Measurements from ENCODE around the gene LIN52. TPM values are rescaled to one million over a fixed set of nuclear protein-coding genes. Genes with fewer than 3 reads are reported as not detected.

LIN52 gene
- total RNA-seq, 2 experiments from 2014 or later, result 13.0 to 14.7 TPM

DNA sequence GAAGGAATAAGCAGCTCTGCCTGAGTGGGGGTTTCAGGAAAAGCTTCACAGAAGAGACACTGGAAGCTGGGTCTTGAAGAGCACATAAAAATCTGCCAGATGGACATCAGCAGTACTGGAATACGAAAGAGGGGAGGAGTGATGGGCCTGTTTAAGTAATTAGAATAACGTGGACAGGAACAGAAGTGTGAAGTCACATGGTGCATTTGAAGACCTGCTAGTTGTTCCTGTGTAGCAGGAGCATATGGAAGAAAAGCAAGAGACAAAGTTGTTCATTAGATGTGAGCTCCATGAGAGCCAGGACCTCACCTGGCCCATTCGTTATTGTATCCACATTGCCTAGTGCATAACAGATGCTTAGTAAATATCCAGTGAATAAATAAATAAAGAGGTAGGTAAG is 85.2 kb downstream of the LIN52 start:
- no peaks in the 10 kb centered on the region for H3K4me1 Mint-ChIP-seq
- no peak for DNase-seq
- no peak overlapping the region for H3K27ac Mint-ChIP-seq
- H3K9me3 Mint-ChIP-seq, result no peaks in the 10 kb centered on the region
- peaks cover 2% of the 10 kb centered on the region for H3K36me3 Mint-ChIP-seq (ENCODE audit: low read depth)
- H3K27me3 Mint-ChIP-seq, result no peaks in the 10 kb centered on the region
- ChIA-PET POLR2A (no interaction called here), CTCF (no interaction called here)
- no peak overlapping the region for H3K4me3 Mint-ChIP-seq

DNA sequence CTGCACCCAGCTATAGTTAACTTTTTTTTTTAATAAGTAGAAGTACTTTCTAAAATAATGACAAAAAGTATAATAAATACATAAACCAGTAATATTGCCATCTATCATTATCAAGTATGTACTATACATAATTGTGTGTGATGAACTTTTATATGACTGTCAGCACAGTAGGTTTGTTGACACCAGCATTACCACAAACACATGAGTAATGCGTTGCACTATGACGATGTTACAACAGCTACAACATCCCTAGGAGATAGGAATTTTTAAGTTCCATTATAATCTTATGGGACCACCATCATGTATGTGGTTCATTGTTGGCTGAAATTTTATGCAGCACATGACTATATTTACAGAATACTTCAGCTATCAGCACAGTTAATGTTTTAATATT is 91.6 kb downstream of the LIN52 start:
- no peaks in the 10 kb centered on the region for H3K4me1 Mint-ChIP-seq
- DNase-seq, result no peak
- H3K4me3 Mint-ChIP-seq, result no peak overlapping the region
- no peaks in the 10 kb centered on the region for H3K9me3 Mint-ChIP-seq
- no peaks in the 10 kb centered on the region for H3K36me3 Mint-ChIP-seq (ENCODE audit: low read depth)
- ChIA-PET POLR2A (interaction anchor here (0.6 kb wide), 1 partner anchor 170 kb away, joined by 3 read pairs; no protein-coding TSS in a partner anchor), CTCF (no interaction called here)
- H3K27ac Mint-ChIP-seq, result no peak overlapping the region
- no peaks in the 10 kb centered on the region for H3K27me3 Mint-ChIP-seq

- H3K27me3 Mint-ChIP-seq, result no peaks in the 10 kb centered on the region
- H3K4me3 Mint-ChIP-seq, result no peak overlapping the region
- H3K9me3 Mint-ChIP-seq, result no peaks in the 10 kb centered on the region
- H3K36me3 Mint-ChIP-seq (ENCODE audit: low read depth), result no peaks in the 10 kb centered on the region
- ChIA-PET POLR2A (no interaction called here), CTCF (no interaction called here)
- H3K4me1 Mint-ChIP-seq, result no peaks in the 10 kb centered on the region
- no peak overlapping the region for H3K27ac Mint-ChIP-seq
- no peak for DNase-seq
Observed at GRCh38 chr14:74179856-74180255, 95.1 kb downstream of the LIN52 start.

GRCh38 chr14:74190927-74191575 is 106.3 kb downstream of the LIN52 start:
- ChIA-PET POLR2A (no interaction called here), CTCF (interaction anchor here (1.3 kb wide), 1 partner anchor 13 kb away, joined by 4 read pairs; no protein-coding TSS in a partner anchor)
- Mint-ChIP-seq H3K4me3 (no peak overlapping the region), H3K36me3 (ENCODE audit: low read depth) (no peaks in the 10 kb centered on the region), H3K27me3 (no peaks in the 10 kb centered on the region), H3K27ac (no peak overlapping the region), H3K4me1 (no peaks in the 10 kb centered on the region), H3K9me3 (no peaks in the 10 kb centered on the region)
- no peak for DNase-seq

GRCh38 chr14:74194506-74195274 is 109.9 kb downstream of the LIN52 start:
- POLR2A ChIA-PET, result no interaction called here
- CTCF ChIA-PET, result no interaction called here
- no peaks in the 10 kb centered on the region for H3K36me3 Mint-ChIP-seq (ENCODE audit: low read depth)
- no peak for DNase-seq
- H3K27me3 Mint-ChIP-seq, result no peaks in the 10 kb centered on the region
- no peak overlapping the region for H3K4me3 Mint-ChIP-seq
- no peaks in the 10 kb centered on the region for H3K9me3 Mint-ChIP-seq
- H3K4me1 Mint-ChIP-seq, result no peaks in the 10 kb centered on the region
- no peak overlapping the region for H3K27ac Mint-ChIP-seq

GRCh38 chr14:74195623-74196022 is 110.9 kb downstream of the LIN52 start:
- no peak for DNase-seq
- Mint-ChIP-seq H3K4me3 (no peak overlapping the region), H3K9me3 (no peaks in the 10 kb centered on the region), H3K36me3 (ENCODE audit: low read depth) (no peaks in the 10 kb centered on the region), H3K27ac (no peak overlapping the region), H3K4me1 (no peaks in the 10 kb centered on the region), H3K27me3 (no peaks in the 10 kb centered on the region)
- POLR2A ChIA-PET, result no interaction called here
- CTCF ChIA-PET, result interaction anchor here (0.6 kb wide), 1 partner anchor 25 kb away, joined by 3 read pairs; no protein-coding TSS in a partner anchor

GRCh38 chr14:74198441-74199234 is 113.9 kb downstream of the LIN52 start:
- H3K4me1 Mint-ChIP-seq, result no peaks in the 10 kb centered on the region
- ChIA-PET CTCF (interaction anchor here (0.6 to 1.5 kb wide), 2 partner anchors 17 to 377 kb away, joined by 3 to 6 read pairs; no protein-coding TSS in a partner anchor), POLR2A (no interaction called here)
- no peaks in the 10 kb centered on the region for H3K36me3 Mint-ChIP-seq (ENCODE audit: low read depth)
- no peak overlapping the region for H3K27ac Mint-ChIP-seq
- no peak overlapping the region for H3K4me3 Mint-ChIP-seq
- DNase-seq, result no peak
- no peaks in the 10 kb centered on the region for H3K9me3 Mint-ChIP-seq
- H3K27me3 Mint-ChIP-seq, result no peaks in the 10 kb centered on the region

DNA sequence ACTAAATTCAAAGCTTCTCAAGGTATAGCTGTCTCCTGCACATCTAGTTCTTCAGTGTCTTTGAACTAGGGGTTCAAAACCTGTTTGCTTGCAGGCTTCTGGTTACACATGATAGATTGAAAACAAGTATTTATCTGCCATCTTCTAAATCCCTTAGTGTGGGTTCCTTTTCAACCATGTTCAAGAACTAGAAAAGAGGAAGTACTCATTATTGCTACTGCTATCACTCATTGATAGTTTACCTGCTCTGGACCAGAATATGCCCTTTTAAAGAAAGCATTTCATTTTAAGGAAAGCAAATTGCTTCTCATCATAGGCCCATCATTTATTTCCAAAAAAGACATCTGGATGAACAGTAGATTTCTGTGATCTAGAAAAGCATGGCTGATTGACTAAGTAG is 117.4 kb downstream of the LIN52 start:
- Mint-ChIP-seq H3K9me3 (no peaks in the 10 kb centered on the region), H3K4me1 (no peaks in the 10 kb centered on the region), H3K27ac (no peak overlapping the region), H3K27me3 (no peaks in the 10 kb centered on the region), H3K4me3 (no peak overlapping the region), H3K36me3 (ENCODE audit: low read depth) (no peaks in the 10 kb centered on the region)
- POLR2A ChIA-PET, result no interaction called here
- no peak for DNase-seq
- CTCF ChIA-PET, result interaction anchor here (0.6 kb wide), 1 partner anchor 623 kb away, joined by 4 read pairs; no protein-coding TSS in a partner anchor

DNA sequence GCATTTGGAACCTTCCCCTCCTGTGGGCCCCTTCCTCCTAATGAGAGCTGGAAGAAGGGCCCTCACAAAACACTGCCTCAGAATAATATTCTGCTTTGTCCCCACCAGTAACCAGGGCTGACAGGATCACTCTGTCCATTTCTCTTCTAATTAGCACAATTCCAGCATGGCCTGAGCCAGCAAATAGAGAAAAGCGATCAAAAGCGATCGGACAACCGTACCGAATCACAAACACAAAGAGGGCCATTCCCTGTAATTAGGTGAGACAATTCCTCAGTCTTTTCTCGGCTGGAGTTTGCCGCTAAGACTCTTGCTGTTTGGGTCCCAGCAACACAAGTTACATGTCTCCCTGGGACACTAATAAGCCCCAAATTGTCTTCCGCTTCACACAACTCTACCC is 118.9 kb downstream of the LIN52 start:
- H3K9me3 Mint-ChIP-seq, result no peaks in the 10 kb centered on the region
- CTCF ChIA-PET, result no interaction called here
- no peaks in the 10 kb centered on the region for H3K36me3 Mint-ChIP-seq (ENCODE audit: low read depth)
- POLR2A ChIA-PET, result no interaction called here
- no peaks in the 10 kb centered on the region for H3K4me1 Mint-ChIP-seq
- H3K27me3 Mint-ChIP-seq, result no peaks in the 10 kb centered on the region
- no peak overlapping the region for H3K4me3 Mint-ChIP-seq
- H3K27ac Mint-ChIP-seq, result no peak overlapping the region
- DNase-seq, result no peak

- ChIA-PET CTCF (interaction anchor here (0.6 kb wide), 1 partner anchor 93 kb away, joined by 3 read pairs; no protein-coding TSS in a partner anchor), POLR2A (no interaction called here)
- Mint-ChIP-seq H3K27me3 (peaks cover 3% of the 10 kb centered on the region), H3K4me1 (no peaks in the 10 kb centered on the region), H3K27ac (no peak overlapping the region), H3K9me3 (no peaks in the 10 kb centered on the region), H3K4me3 (no peak overlapping the region), H3K36me3 (ENCODE audit: low read depth) (no peaks in the 10 kb centered on the region)
- DNase-seq, result no peak
Observed at GRCh38 chr14:74204491-74204890, 119.7 kb downstream of the LIN52 start.

DNA sequence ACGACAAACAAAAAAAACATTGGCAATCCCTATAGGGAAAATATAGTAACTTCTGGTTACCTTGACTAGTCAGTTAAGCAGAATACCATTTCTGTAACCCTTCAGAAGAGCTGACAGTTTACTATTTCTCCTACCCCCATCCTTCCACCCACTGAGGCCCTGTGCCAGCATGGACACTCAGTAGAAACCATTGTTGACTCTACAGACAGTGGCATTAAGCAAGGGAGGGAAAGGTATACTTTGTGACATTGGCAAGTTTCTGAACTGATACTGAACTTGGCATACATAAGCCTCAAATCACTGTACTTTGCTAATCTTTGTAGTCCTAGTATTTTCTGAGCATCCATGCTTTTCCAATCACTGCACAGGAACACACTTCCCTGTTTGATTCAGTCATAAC is 121.1 kb downstream of the LIN52 start:
- ChIA-PET CTCF (no interaction called here), POLR2A (no interaction called here)
- no peak for DNase-seq
- no peaks in the 10 kb centered on the region for H3K4me1 Mint-ChIP-seq
- H3K27me3 Mint-ChIP-seq, result peaks cover 3% of the 10 kb centered on the region
- H3K27ac Mint-ChIP-seq, result no peak overlapping the region
- H3K9me3 Mint-ChIP-seq, result no peaks in the 10 kb centered on the region
- no peak overlapping the region for H3K4me3 Mint-ChIP-seq
- H3K36me3 Mint-ChIP-seq (ENCODE audit: low read depth), result no peaks in the 10 kb centered on the region

GRCh38 chr14:74207943-74208342 is 123.2 kb downstream of the LIN52 start:
- no peaks in the 10 kb centered on the region for H3K36me3 Mint-ChIP-seq (ENCODE audit: low read depth)
- POLR2A ChIA-PET, result no interaction called here
- no peak overlapping the region for H3K27ac Mint-ChIP-seq
- no peaks in the 10 kb centered on the region for H3K9me3 Mint-ChIP-seq
- no peak overlapping the region for H3K4me3 Mint-ChIP-seq
- peaks cover 4% of the 10 kb centered on the region for H3K27me3 Mint-ChIP-seq
- DNase-seq, result no peak
- H3K4me1 Mint-ChIP-seq, result no peaks in the 10 kb centered on the region
- CTCF ChIA-PET, result no interaction called here

- POLR2A ChIA-PET, result no interaction called here
Observed at GRCh38 chr14:74208642-74209041, 123.9 kb downstream of the LIN52 start.

More at GRCh38 chr14:74208642-74209041, 123.9 kb downstream of the LIN52 start:
- no peaks in the 10 kb centered on the region for H3K36me3 Mint-ChIP-seq (ENCODE audit: low read depth)
- H3K27ac Mint-ChIP-seq, result no peak overlapping the region
- H3K4me1 Mint-ChIP-seq, result no peaks in the 10 kb centered on the region
- no peak for DNase-seq
- no peaks in the 10 kb centered on the region for H3K9me3 Mint-ChIP-seq
- H3K27me3 Mint-ChIP-seq, result peaks cover 5% of the 10 kb centered on the region
- CTCF ChIA-PET, result interaction anchor here (1.2 kb wide), 1 partner anchor 43 kb away, joined by 3 read pairs; no protein-coding TSS in a partner anchor
- no peak overlapping the region for H3K4me3 Mint-ChIP-seq
